Stimulated activated CD4-positive, alpha-beta T cell treated with anti-CD3 and anti-CD28 coated beads, Interleukin-4, amount 100 ng/mL, for 1 hour (primary cell): ENCODE measurements around the gene GALNT12.
A peak's percentile ranks its signal among the peaks of the same experiment; 100 is the strongest.

Experiments used
- DNase-seq: peaks from one replicate; pipeline ENCODE4 v3.0.0-alpha.2; 2020

The GALNT12 gene, protein sequence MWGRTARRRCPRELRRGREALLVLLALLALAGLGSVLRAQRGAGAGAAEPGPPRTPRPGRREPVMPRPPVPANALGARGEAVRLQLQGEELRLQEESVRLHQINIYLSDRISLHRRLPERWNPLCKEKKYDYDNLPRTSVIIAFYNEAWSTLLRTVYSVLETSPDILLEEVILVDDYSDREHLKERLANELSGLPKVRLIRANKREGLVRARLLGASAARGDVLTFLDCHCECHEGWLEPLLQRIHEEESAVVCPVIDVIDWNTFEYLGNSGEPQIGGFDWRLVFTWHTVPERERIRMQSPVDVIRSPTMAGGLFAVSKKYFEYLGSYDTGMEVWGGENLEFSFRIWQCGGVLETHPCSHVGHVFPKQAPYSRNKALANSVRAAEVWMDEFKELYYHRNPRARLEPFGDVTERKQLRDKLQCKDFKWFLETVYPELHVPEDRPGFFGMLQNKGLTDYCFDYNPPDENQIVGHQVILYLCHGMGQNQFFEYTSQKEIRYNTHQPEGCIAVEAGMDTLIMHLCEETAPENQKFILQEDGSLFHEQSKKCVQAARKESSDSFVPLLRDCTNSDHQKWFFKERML

DNA sequence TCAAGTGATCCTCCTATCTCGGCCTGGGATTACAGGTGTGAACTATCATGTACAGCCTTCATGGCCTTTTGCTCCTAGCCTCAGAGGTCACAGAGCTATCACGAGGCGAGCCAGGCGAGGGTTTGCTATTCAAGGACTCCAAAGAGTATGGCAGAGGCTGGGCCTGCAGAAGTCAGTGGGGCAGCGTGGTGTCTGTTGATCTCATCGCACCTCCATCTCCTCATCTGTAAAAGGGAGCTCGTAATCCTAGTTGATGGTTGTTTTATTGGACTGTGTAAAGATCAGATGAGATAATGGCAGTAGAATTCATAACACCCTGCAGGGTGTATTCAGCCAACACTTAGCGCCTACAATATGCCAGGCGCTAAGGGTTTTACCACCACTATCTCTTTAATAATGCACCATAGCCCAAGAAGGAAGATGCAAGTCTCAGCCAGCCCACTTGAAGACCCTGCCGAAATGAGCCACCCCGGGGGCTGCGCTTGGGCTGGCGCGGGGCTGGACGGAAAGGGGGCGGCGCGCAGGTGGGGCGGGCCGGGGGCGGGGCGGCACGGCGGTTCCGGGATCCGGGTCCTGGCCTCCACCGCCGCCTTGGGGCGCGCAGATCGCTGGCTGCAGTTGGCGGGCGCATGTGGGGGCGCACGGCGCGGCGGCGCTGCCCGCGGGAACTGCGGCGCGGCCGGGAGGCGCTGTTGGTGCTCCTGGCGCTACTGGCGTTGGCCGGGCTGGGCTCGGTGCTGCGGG lies at the start of gene GALNT12:
Gene GALNT12, plus strand, starts transcription at position 601 of the 744 bp plus-strand sequence. Its CDS starts 29 bp downstream, at position 630.
- peak; percentile 63 for DNase-seq

DNA sequence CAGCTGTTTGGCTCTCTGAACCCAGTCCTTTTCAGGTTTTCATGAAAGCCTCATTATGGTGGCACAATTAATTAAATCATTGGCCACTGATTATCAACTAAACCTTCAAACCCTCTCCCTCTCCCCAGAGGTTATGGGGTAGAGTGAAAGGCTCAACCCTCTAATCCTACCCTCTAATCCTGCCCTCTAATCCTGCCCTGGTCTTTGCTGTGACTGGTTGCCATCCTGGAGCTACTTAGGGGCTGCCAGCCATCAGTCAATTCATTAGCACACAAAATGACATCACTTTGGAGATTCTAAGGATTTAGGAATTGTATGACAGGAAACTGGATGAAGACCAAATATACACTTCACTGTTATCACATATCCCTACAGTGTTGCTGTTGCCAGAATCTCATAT lies 47.2 kb upstream of the GALNT12 start:
- no peak for DNase-seq

DNA sequence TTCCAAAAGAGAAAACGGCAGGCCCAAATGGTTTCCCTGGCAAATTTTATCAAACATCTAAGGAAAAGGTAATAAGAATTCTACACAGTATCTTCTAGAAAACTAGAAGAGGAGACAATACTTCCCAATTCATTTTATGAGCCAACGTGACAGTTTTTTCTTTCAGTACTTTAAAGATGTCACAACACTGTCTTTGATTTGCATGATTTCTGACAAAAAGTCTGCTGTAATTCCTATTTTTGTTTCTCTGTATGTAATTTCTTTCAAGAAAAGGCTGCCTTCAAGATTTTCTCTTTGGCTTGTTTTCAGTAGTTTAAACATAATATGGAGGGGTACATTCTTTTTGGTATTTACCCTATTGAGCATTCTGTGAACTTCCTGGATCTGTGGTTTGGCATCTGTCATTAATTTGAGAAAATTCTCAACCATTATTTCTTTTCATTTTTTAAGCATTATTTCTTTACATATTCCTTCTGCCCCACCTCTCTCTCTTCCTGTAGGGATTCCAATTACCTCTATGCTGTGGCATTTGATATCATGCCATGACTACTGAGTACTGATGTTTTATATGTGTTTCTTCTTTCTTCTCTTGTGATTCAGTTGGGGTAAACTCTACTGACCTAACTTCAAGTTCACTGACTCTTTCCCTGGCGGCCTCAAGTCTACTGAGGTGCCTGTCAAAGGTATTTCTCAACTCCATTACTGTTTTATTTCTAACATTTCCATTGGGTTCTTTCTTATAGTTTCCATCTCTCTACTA lies 43.3 kb upstream of the GALNT12 start:
- no peak for DNase-seq

DNA sequence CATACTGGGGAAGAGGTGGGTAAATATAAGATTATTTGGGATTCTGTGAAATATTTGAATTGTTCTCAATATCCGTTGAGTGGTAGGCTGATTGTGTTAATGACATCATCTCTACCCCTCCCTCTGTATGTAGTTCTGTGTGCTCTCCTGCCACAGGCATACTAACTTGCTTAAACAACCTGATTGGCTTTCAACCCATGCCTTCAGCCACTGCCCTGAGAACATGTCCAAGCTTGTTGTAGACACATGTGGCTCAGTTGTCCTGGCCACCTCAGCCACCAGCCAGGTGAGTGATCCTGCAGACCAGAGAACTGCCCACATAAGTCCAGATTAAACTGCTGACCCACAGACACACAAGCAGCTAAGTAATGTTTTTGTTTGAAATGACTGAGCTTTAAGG lies 42.2 kb upstream of the GALNT12 start:
- no peak for DNase-seq

DNA sequence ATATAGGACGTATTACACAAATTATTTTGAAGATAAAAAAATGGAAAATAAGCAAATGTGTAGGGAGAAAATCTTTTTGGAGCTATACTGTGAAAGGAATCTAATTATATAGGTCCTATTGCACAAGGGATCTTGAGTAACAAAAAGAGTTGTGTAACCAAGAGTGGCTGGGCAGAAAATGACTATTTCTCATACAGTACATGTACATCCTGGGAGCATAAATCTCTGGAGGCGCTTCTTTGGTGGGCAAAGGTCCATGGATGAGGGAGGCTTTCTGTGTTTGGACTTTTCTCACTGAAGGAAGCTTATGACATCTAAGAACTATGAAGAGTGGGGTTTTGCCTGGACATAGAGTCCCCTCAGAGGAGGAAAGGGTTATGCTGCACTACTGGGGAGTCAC lies 40.9 kb upstream of the GALNT12 start:
- DNase-seq = no peak

DNA sequence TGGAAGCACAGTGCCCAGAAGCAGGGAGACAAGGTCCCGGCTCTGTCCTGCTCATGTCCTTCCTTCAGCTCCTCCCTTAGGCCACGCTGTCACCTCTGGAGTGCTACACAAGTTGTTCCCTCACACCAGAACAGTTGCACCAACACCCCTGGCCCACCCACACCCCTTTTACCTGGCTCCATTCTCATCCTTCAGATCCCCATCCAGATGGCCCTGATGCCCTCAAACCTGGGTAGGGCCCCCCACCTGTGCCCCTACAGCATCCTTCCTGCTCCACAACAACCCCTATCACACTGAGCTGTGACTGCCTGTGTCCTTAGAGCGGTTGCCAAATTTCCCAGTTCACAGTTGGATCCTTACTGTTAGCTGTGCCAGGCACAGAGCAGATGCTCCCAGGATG lies 40.3 kb upstream of the GALNT12 start:
- no peak for DNase-seq

DNA sequence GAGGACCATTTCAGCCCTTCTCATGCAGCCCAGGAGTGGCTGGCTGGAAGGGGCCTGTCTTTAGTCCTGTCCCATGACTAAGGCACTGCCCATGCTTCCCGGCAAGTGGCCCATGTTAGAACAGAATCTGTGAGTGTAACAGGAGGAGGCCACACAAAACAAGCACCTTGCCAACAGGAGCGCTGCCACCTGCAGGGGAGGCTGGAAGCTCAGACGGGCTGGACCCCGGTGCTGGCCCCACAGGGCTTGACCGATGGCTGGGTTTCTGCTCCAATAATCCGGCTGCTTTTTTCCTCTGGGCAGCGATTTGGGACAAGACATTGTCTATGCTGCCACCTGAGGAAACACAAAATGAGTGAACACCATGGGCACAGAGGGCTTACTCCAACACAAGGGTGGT lies 39.6 kb upstream of the GALNT12 start:
- no peak for DNase-seq

DNA sequence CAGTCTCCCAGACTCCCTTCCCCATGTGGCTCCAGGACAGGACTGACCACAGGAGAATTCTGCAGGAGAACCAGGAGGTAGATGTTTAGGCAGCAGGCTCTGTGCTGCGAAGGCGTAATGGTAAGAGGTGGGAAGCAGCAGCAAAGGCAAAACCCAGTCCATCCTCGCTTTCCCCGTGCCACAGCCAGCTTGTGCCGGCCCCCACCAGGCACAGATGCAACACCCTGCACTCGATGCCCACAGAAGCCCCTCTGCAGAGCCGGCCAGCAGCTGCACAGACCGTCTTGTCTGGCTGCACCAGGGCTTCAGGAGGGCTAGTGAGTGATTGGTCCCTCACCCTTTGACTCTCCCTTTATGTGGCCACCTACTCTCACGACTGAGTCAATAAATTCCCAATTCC lies 39.1 kb upstream of the GALNT12 start:
- DNase-seq = no peak

DNA sequence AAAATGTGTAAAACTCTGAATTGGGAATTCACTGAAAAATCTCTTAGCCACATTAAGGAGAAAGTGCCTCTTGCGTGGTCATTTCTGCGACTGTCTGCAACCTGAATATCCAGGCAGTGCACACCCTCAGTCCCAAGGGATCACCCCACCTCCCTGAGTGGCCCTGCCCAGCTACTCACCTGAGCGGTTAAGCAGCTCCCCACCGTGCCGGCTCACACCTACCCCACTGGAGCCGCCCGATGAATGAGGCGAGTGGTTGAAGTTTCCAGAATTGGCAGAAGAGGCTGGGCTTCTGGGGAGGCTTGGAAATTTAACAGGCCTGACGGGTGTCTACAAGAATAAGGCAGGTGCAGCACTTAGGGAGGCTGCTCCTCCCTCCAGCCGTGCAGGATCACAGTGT lies 36.8 kb upstream of the GALNT12 start:
- DNase-seq = no peak

DNA sequence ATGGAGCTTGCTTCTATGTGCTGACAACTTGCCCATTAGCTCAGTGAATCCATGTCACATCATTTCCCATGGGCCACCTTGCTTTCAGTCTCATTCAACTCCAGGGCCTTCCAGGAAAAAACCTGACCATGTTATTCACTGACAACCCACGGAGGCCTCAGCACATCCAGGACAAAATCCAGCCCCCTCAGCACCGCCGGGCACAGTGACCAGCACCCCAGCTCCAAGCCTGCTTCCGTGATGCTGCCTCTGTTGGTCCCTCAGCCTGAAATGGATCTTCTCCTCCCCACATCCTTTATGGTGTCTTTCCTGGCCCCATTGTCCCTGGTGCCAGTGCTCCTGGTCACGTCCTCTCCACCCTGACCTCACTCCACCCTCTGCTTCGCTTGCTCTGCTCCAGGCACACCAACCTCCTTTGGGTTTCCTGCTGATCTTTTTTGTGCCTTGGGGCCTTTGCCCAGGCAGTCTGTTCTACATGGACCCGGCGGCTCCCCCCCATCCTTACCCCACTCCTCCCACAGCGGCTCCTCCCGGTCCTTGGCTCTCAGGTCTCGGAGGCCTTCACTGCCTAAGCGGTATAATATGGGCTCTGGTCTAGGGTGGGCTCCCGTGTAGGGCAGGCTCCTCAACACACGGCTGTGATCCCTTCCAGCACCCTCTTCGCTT lies 36.1 kb upstream of the GALNT12 start:
- no peak for DNase-seq

DNA sequence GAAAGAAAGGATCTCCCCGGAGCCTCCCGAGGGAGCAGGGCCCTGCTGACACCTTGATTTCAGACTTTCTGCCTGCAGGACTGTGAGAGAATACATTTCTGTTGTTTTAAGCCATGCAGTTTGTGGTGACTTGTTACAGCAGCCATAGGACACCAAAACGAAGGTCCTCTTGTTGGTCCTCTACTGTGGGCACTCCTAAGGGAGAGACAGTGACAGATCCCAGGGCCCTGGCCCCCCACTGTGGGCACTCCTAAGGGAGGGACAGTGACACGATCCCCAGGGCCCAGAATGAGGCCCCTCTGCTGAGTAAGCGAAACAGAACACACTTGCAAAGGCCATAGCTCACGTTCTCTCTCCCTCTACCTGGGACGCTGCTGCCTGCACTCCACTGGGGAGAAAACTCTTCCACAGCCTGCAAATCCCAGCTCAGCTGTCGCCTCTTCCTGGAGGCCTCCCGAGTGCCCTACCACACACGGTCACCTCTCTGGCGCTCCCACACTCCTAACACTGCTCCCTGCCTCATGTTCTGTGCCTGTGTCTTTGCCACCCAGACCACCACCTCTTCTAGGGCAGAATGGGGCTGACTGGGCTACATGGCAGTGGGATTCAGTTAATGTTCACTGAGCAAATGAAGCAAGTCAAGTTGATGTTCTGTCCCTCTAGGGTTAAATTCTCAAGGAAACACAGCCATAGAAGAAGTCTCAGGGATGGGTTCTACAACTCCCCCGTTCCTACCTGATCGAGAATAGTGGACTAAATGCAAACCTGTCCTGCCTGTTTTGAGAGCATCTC lies 34.9 kb upstream of the GALNT12 start:
- no peak for DNase-seq

DNA sequence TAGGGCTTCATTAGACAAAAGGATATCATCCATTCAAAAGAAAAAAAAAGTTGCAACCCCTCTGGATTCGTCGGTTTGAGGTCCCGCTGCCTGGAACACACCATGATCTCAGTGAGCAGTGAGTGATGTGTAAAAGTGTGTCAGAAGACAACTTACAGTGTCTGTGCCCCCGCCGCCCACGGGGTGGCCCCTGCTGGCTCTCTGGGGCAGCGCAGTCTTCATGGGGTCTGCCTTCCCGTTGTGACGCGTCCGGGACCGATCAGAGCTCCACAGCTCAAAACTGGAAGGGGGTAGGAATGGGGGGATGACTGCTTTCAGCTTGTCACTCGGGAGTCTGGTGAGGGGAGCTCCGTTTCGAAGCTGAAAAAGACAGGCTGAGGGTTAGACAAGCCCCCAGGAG lies 33.7 kb upstream of the GALNT12 start:
- no peak for DNase-seq

DNA sequence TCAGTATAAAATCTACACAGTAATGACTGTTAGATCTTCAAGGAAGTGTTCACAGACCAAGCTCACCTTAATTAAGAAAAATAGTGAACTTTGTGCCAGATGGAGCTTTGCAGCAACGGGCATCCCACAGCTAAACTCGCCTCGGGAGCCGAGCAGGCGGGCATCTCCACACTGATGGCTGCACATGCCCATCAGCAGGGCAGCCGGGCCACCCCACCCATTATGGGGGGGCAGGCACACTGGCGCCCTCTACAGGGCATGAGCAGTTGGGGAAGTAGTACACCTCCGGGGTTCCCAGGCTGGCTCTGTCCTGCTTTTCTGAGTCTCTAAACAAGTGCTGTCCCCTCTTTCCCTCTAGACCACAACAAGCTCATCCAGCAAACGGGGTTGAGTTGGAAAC lies 32.7 kb upstream of the GALNT12 start:
- peak; percentile 21 for DNase-seq

DNA sequence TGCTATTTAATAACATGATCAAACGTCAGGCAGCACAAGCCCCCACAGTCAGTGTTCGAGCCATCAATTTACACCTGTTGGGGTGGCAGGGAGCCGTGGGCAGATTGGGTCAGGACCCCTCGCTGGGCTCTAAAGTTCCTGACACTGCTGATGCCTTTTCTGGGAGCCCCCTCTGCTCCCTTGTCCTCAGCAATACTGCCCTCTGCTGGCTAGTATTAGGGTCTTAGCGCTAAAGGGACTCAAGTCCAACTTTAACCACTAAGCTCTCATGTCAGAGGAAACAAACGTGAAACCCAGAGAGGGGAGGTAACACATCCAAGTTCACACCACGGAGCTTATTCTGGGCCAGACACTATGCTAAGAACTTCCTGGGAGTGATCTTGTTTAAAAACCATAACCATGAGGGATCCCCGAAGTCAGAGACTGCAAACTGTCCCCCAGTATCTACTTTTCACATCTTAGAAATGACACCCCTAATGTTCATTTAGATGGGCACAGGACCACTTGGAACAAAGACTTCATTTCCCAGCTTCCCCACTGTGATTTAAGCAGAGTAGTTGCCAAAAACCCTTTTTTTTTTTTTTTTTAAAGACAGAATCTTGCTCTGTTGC lies 31.5 kb upstream of the GALNT12 start:
- DNase-seq = no peak

DNA sequence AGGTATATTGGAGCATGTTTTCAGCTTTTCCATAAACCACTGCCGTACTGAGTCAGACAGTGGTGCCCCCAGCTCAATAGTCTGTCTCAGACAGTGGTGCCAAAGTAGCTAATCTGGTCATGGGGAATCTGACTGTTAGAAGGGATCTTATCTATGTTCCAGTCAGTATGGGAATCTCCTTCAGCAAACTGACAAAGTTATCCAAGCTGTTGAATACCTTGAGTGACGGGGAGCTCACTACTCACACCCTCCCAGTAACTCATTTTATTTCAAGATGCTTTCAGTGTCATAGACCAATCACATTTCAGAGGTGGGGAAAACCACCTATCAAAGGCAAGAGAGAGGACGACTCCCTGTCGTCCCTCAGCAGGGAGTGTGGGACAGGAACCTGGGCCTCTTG lies 29.9 kb upstream of the GALNT12 start:
- no peak for DNase-seq

DNA sequence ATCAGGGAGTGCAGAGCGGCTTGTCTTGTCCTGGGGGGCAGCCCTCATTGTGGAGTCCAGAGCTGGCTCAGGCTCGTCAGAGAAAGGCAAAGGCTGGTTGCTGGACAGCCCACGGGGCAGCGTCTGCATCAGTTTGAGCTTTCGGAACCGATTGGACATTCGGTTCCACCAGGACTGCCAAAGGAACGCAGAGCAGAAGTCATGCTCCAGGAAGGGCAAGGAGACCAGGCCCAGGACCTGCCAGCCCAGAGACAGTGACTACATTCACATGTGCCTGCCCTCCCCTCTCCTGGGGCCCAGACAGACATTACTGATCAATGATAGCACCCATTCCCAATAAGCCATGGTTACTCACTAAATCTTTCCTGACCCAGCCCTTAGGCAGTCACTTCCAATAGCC lies 29.2 kb upstream of the GALNT12 start:
- DNase-seq = no peak

DNA sequence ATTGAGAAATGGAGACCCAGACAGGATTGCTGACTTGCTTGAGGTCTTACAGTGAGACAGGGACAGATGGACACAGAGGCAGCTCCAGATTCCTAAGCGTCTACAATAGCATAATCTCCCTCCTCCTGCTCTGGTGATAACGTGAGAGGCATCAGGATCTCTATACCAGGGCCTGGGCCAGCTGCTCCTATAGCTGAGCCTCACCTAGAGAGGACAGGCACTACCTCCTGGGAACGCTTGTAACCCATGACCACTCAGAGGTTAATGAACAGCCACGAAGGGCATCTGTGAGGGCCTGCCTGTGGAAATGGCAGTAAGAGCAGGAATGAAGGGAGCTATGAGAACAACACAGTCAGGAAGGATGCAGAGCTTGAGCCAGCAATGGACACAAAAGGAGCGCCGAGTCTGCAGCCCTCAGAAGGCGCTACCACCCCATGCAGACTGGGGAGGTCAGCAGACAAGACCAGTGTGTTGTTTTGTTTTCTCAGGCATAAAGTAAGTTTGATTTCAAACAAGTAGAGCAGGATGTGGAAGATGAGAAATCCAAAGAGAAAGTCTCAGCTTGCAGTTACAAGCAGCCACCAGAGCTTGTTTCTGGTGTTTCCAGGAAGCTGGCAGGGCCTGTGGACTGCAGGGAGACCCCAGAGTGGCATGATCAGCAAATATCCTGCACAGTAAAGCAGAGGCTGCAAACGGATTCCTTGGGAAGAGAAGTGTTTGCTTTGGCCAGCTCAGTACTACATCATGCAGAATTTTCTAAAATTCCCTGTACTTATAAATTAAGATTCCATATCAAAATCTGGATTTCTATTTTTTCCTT lies 28.5 kb upstream of the GALNT12 start:
- DNase-seq = no peak

DNA sequence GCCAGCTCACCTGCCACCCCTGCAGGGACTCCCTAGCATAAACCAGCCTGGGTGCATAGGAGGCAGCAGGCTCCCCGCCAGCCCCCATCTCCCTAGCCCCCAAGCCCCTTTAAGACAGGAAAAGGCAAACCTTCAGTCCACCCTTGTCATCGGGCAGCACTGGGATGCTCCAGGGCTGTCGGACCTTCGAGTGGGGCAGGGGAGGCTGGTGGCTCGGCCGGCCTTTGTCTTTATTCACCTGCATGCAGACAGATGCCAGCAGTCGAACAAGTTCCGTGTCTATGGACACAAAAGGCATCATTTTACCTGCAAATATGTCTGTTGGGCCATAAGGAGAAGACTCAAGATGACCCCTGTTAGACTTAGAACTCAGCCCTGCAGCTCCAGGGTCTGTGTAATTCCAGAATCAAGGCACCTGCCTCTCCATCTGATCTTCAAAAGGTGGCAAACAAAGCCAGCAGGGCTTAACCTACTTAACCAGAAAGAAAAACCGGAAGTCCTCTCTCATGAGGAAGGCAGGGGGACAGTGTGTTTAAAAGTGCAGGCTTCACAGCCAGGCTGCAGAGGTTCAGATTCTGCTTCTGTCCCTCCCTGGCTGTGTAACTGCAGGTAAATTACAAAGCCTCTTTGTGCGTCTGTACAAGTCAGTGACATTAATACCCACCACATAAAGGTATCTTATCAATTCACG lies 27.3 kb upstream of the GALNT12 start:
- DNase-seq = no peak

DNA sequence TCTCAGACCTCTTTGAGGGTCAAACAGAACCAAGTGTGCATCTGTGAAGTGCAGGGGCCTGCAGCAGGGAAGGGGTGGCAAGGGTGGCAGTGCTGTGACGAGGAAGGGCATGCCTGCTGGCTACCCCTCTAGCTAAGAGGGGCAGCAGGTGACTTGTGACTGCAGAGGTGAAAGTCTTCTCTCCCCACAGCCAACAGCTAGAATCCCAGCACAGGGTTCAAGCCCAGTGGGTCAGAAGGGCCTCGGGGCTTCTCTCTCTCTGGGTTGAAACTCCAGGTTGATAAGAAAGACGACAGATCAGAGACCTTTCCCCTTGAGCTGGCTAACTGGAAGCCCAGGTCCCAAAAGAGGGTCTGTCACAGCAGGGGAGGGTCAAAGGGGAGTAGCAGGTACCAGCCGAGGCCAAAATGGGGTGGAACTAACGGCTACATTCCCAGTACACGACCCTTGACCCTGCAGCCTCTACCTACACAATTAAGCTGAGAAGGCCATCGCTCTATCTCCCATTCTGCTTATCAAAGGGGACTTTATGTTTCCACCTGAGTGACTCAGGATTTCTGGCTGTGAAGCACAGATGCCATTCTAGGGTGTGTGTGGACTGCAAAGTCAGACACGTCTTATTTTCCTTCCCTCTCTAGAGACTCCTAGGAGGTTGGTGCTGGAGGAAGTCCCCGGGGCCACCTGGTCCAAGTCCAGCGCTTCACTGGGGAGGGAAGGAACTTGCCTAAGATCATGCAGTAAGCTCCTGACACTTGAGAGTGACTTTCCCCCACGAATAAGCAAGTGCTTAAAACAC lies 25.7 kb upstream of the GALNT12 start:
- DNase-seq = no peak
